ELR (cell line): Measurements from ENCODE around the gene GAB3.
"Not testable (repeated sequence)": the region's sequence is repeated elsewhere in the genome, so short reads cannot be mapped to it uniquely, and the experiment has no call there.

Experiments used
- DNase-seq: peaks from one replicate; pipeline ENCODE4 v3.0.0-alpha.2; 2015; ENCODE audit warnings: low read depth

GAB3 gene

GRCh38 chrX:154720067-154720466 is 30.8 kb downstream of the GAB3 start:
- no peak for DNase-seq

DNA sequence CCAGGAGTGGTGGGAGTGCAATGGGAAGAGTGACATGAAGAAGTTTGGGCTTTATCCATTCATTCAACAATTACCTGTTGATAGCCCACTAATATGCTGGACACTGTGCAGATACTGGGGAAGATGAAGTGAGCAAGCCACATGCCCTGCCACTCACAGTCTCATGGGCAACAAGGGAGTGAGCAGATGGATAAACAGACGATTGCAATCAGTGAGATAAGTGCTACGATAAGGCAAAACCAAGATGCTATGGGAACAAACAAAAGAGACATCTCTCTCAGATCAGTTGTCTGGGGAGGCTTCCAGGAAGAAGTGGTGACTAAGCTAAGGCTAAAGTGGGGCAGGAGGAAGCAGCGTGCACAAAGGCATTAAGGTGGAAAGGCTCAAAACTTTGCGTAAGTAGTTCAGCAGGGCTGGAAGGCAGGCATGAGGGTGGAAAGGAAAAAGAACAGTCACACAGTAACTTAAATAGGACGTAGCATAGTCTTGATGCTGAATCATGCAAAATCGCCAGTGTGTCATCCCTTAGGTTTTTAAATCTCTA is 31.7 kb downstream of the GAB3 start:
- peak; percentile 78 for DNase-seq

DNA sequence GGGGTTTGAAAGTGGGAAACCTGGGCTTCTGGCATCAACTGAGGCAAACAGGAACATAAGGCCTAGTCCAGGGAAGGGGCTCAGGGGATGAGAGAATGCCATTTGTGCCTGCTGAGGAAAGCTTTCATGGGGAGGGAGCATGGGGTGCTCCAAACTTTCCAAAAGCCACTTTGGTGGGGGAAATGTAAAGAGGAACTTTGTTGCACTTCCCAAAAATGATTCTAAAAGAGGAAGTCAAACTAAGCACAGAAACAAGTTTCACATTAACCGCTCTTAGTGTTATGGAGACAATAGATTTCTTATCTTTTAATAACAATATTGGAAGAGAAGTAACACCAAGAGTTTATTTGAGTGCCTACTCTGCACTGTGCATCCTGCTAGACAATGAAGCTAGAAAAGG is 32.3 kb downstream of the GAB3 start:
- no peak for DNase-seq

- DNase-seq: peak; percentile 44
These were observed 33.1 kb downstream of the GAB3 start for GRCh38 chrX:154717824-154718223.

GRCh38 chrX:154715825-154716224 is 35.1 kb downstream of the GAB3 start:
- no peak for DNase-seq

DNA sequence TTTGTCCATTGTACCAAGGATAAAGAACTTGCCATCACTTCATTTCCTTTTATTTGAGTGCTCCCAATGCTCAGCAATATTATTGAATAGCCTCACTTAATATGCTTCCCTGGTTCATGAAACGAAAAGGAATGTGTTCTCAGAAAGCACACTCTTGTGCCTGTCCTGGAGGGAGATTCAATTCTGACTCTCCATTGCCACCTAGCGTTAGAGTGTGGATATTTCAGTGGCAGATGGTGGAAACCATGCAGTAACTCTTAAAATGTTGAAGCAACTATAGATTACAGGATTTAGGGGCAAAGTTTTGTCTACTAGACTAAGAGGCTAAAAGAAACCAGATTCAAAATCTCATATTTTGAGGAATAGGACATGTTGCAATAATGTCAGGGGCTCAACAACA is 36.0 kb downstream of the GAB3 start:
- DNase-seq: peak; percentile 56

DNA sequence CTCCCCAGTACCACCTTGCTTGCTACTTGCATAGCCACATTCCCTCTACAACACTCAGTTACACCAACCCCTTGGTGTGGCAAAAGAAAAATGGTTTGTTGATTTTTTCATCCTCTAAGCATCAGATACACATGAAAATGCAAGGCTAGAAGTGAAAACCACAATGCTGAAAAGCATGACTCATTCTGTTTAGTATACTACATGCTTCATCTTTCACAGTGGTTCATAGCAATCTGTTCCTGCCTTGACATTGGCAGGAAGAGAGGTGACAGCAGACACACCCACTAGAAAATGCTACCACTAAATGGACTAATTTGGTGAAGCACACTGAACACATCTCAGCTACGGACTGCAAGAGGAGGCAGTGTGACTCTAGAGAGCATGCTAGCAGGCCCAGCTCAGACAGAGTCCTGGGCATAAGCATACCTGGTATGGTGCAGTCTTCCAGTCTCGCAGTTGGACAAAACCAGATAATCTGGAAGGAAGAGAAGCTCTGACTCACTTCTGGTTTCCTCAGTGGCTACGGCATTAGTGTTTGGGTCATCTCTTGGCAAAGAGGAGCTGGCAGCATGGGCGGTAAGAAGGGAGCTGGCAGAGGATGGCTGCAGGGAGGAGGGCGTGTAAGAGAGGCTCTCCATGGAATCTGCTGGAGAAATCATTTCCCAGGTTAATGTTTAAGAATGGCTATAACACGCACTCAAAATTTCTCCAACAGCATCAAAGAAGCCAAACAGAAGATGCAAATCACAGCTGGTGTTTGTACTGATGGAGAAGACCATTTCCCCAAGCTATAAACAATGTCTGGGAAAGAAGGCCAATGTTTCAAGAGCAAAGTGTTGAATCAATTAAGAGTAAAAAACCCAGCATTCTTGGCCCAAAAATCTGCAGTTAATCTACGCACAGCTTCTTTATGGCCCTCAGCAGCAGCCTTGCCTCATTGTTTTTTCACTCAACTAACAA is 37.8 kb downstream of the GAB3 start:
- peak; percentile 83 for DNase-seq

DNA sequence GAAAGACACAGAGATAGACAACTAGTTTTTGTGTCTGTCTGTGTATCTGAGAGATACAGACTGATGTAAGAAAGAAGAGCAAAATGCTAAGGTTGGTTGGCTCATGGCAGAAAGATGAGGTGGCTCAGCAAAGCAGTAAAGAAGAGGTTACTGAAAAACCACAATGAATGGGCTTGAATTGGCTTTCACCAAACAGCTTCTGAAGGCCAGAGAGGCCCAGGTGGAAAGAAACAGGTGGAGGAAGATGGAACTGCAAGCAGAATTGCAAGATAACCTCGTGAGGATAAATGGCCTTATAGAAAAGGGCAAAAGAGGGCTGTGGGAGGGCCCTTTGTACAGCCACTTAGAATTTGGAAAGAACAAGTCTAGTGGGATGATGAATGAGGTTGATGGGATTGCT is 39.6 kb downstream of the GAB3 start:
- DNase-seq: no peak

DNA sequence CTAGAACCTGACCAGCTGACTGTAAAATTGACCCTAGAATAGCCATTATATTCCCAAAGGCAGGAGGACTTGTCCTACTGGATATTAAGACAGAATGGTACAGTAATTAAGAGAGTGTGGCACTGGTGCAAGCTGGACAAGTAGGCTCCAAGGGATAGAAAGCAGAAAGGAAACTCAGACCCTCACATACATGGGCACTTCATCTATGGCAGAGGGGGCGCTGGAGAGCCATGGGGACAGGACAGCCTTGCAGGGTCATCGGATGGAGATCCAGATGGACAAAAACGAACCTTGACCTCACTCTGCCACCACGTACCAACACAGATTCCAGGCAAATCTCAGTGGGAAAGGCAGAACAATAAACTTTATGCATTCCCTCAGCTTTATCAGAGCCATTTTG is 40.6 kb downstream of the GAB3 start:
- no peak for DNase-seq

DNA sequence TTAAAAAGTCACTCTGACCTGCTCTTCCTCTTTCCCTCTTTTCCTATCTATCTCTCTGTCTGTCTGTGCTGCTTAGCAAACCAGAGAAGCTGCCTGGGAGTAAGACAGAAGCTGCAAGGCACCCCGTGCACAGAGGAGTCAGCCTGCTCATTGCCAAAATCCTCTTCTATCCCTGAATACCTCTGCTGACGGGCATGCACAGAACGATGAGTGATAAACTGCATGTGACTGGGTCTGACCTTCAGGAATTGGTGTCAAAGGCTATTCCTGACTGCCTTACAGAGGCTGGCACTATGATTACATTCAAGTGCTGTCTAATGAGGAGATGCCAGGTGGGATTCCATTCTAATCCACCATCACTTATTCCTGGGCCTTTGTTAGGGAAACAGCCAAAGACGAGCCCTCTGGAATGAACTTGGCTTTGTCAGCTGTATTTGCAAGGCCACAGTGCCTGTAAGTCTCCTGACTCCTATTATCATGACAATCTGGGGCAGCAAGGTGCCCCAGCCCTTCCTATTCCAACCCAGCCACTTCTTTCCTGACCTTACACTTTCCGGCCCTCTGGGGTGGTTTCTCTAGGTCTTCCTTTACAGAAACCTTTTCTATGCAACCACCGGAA is 52.1 kb downstream of the GAB3 start:
- DNase-seq: no peak

DNA sequence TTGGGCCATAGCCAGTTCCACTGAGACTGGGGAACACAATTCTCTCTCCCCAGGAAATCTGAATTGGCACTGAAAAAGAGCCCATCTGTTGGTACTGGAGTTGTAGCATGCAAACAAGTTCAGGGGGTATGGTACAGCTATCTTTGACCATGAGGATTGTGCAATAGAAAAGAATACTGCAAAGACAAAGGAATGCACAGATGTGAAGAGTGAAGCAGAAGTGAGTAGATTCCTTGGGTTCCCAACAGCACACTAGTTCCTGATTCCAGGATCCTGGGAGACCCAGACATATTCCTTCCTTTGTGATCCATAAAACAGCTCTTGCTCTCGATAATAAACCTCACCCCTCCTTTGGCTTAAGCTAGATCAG is 54.2 kb downstream of the GAB3 start:
- no peak for DNase-seq

DNA sequence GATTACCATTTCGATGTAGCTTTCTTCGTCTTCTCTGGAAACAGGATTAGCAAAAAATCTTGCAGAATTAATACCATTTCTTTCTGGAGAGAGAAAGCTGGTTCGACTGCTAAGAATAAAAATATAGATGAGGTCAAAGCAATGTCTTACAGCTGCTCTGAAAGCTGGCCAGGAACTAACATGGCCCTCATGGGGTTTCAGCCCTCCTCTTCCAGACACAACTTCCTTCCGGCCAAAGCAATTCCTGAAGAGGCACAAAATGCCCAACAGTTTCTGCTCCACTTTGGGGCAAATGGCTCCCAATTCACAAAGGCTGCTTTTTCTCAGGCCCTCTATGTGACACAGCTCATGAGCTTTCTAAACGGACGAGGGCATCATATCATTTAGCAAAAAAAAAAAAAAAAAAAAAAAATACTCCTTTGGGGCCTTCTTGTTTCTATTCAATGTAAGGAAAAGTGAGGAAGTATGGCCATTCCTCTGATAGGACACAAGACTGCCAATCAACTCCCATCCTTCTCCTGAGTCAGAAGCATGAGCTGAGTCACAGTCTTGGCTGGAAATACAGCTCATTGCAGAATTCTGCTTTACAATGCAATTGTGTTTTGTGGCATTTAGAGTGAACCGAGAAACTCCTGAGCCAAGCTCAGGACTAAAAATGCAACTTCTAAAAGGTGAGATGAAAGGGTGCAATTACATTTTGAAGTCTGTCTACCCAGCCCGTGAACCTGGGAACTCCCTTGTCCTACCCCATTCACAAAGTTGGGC is 54.8 kb downstream of the GAB3 start:
- DNase-seq: peak; percentile 65

DNA sequence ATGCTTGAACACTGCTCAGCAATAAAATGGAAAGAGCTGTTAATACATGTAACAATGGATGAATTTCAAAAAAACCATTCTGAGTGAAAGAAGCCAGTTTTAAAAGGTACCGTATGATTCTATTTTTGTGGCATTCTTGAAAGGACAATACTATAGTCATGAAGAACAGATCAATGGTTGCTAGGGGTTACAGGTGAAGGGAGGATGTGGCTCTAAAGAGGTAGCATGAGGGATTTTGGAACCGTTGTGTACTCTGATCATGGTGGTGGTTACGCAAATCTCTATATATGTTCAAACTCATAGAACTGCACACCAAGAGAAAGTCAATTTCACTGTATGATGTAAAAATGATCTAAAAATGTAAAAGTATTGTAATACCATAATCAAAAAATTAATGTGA is 57.5 kb downstream of the GAB3 start:
- no peak for DNase-seq

- DNase-seq: not testable (repeated sequence)
These were observed 60.4 kb downstream of the GAB3 start for GRCh38 chrX:154690438-154690837.

- not testable (repeated sequence) for DNase-seq
These were observed 78.8 kb downstream of the GAB3 start for GRCh38 chrX:154672084-154672483.

GRCh38 chrX:154670848-154671247 is 80.0 kb downstream of the GAB3 start:
- not testable (repeated sequence) for DNase-seq

DNA sequence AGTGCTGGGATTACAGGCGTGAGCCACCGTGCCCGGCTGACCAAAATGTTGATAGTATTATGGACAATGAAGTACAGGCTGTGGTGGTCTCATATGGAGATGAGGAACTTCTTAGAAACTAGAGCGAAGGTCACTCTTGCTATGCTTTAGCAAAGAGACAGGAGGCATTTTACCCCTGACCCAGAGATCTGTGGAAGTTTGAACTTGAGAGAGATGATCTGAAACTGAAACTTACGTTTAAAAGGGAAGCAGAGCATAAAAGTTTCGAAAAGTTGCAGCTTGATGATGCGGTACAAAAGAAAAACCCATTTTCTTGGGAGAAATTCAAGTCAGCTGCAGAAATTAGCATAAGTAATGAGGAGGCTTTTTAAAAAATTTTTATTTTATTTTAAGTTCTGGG is 89.0 kb downstream of the GAB3 start:
- no peak for DNase-seq

DNA sequence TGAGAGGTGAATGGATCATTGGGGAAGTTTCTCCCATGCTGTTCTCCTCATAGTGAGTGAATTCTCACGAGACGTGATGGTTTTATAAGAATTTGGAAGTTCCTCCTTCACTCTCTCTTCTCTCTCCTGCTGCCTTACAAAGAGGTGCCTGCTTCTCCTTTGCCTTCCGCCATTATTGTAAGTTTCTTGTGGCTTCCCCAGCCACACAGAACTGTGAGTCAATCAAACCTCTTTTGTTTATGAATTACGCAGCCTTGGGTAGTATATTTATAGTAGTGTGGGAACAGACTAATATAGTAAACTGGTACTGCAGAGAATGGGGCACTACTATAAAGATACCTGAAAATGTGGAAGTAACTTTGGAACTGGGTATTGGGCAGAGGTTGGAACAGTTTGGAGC is 89.7 kb downstream of the GAB3 start:
- DNase-seq: peak; percentile 5

DNA sequence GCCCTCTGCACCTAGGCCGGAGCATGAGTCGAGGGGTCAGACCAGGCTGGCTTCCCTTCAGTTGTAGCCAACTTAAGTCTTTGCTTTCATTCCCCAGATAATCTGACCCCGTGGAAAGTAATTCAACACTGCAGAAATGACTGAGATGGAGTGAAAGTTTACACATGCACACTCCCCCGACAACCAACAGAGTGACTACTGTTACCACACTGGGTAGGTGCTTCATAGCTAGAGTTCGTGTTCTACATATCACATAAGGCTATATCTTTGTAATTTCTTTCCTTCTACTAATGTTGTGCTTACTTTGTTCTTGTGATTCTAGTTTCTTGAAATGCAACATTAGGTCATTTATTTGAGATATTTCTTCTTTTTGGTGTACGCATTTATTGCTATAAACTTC is 90.3 kb downstream of the GAB3 start:
- DNase-seq: no peak

GRCh38 chrX:154658957-154659356 is 91.9 kb downstream of the GAB3 start:
- no peak for DNase-seq

- DNase-seq: no peak
These were observed 92.7 kb downstream of the GAB3 start for GRCh38 chrX:154658187-154658586.

GRCh38 chrX:154657226-154657805 is 93.6 kb downstream of the GAB3 start:
- no peak for DNase-seq
